PC-3 (cell line): ENCODE data around the gene ANKS1A.

ENCODE experiments used
- EZH2 ChIP-seq: fragments of 300-600 bp; sonication (generic); IDR thresholded peaks from one replicate; pipeline ENCODE4 v1.6.1; 2017; ENCODE audit warnings: antibody characterized with exemption, mild to moderate bottlenecking, low read length; ENCODE audit not compliant: unreplicated experiment
- EZH2phosphoT487 ChIP-seq: fragments of 300-600 bp; sonication (generic); IDR thresholded peaks from 2 replicates; pipeline ENCODE4 v1.6.1; 2018; ENCODE audit warnings: mild to moderate bottlenecking, antibody characterized with exemption, low read length, borderline replicate concordance
- TF ChIP-seq, protein P1 (sequence below): fragments of 300-600 bp; sonication (generic); conservative IDR thresholded peaks from 2 replicates; pipeline ENCODE4 v1.5.1; 2017; ENCODE audit warnings: antibody characterized with exemption, low read depth, mild to moderate bottlenecking, low read length

DNA sequence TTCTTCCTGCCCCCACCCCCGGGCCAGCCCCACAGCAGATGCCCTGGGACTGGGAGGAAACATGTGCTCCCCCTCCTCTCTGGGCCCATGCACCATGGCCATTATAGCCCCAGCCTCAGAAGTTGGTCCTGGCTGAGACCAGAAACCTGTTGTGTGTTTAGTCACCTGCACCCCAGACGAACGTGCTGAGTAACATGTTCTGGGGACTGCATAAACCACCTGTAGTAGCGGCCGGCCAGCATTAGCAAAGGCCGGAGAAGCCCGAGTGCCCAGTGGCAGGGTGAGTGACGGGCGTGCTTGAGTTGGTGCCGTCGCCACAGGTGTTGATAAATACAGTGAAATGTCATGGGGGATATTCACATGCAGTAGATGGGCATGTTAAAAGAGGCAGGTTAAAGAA is 178.2 kb downstream of the ANKS1A start:
- TF ChIP-seq, protein P1, sequence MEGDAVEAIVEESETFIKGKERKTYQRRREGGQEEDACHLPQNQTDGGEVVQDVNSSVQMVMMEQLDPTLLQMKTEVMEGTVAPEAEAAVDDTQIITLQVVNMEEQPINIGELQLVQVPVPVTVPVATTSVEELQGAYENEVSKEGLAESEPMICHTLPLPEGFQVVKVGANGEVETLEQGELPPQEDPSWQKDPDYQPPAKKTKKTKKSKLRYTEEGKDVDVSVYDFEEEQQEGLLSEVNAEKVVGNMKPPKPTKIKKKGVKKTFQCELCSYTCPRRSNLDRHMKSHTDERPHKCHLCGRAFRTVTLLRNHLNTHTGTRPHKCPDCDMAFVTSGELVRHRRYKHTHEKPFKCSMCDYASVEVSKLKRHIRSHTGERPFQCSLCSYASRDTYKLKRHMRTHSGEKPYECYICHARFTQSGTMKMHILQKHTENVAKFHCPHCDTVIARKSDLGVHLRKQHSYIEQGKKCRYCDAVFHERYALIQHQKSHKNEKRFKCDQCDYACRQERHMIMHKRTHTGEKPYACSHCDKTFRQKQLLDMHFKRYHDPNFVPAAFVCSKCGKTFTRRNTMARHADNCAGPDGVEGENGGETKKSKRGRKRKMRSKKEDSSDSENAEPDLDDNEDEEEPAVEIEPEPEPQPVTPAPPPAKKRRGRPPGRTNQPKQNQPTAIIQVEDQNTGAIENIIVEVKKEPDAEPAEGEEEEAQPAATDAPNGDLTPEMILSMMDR, result no peak
- TF ChIP-seq EZH2 (no peak), EZH2phosphoT487 (no peak)
